Measurements from ENCODE around the gene ANO2. TPM values are rescaled to one million over a fixed set of nuclear protein-coding genes. Genes with fewer than 3 reads are reported as not detected.

The ANO2 gene
- polyA plus RNA-seq, 1 donor from 2014 or later, result 1.8 TPM

GRCh38 chr12:5577741-5578140, 367.3 kb downstream of the ANO2 start:
- Histone ChIP-seq H3K27ac (ENCODE audit: low read length) (no peak overlapping the region), H3K27me3 (ENCODE audit: insufficient read depth, low read depth, low read length) (no peaks in the 10 kb centered on the region), H3K9me2 (ENCODE audit: insufficient read depth, low read length) (no peaks in the 10 kb centered on the region), H3K9me3 (ENCODE audit: low read length) (no peaks in the 10 kb centered on the region), H3K4me3 (ENCODE audit: low read length) (no peak overlapping the region), H3K9ac (ENCODE audit: low read length) (no peak overlapping the region), H3K79me2 (replicated peaks; ENCODE audit: insufficient read depth, low read length) (no peaks in the 10 kb centered on the region), H2AFZ (ENCODE audit: low read depth, low read length) (no peak overlapping the region), H4K20me1 (ENCODE audit: insufficient read depth) (no peaks in the 10 kb centered on the region), H3F3A (ENCODE audit: insufficient read depth, low read length, poor library complexity, severe bottlenecking) (no peaks in the 10 kb centered on the region), H3K36me3 (ENCODE audit: insufficient read depth, low read length) (no peaks in the 10 kb centered on the region), H3K4me2 (ENCODE audit: low read length) (no peak overlapping the region)
- TF ChIP-seq CTCF (IDR thresholded peaks at IDR 0.05; ENCODE audit: poor library complexity, severe bottlenecking) (no peak), EP300 (conservative IDR thresholded peaks at IDR 0.05; ENCODE audit: poor library complexity, severe bottlenecking) (no peak), RAD21 (conservative IDR thresholded peaks at IDR 0.05) (no peak), EZH2 (IDR thresholded peaks at IDR 0.05; ENCODE audit: borderline replicate concordance, insufficient read depth, low read length, poor library complexity, severe bottlenecking) (no peak), MXI1 (conservative IDR thresholded peaks at IDR 0.05; ENCODE audit: poor library complexity, severe bottlenecking) (no peak), SMC3 (conservative IDR thresholded peaks at IDR 0.05; ENCODE audit: poor library complexity) (no peak), POLR2AphosphoS5 (IDR thresholded peaks at IDR 0.05) (no peak), TAF1 (IDR thresholded peaks at IDR 0.05; ENCODE audit: low read depth) (no peak), REST (IDR thresholded peaks at IDR 0.05; ENCODE audit: borderline replicate concordance) (no peak)

GRCh38 chr12:5577211-5577612, 367.8 kb downstream of the ANO2 start:
- H2AFZ ChIP-seq (ENCODE audit: low read depth, low read length), result no peak overlapping the region
- H3K9ac ChIP-seq (ENCODE audit: low read length), result no peak overlapping the region
- TF ChIP-seq CTCF (IDR thresholded peaks at IDR 0.05; ENCODE audit: poor library complexity, severe bottlenecking), result no peak
- no peak for TF ChIP-seq MXI1 (conservative IDR thresholded peaks at IDR 0.05; ENCODE audit: poor library complexity, severe bottlenecking)
- no peak for TF ChIP-seq POLR2AphosphoS5 (IDR thresholded peaks at IDR 0.05)
- no peak for TF ChIP-seq RAD21 (conservative IDR thresholded peaks at IDR 0.05)
- no peak for TF ChIP-seq TAF1 (IDR thresholded peaks at IDR 0.05; ENCODE audit: low read depth)
- no peak for TF ChIP-seq EZH2 (IDR thresholded peaks at IDR 0.05; ENCODE audit: borderline replicate concordance, insufficient read depth, low read length, poor library complexity, severe bottlenecking)
- no peaks in the 10 kb centered on the region for H3K79me2 ChIP-seq (replicated peaks; ENCODE audit: insufficient read depth, low read length)
- H3K27me3 ChIP-seq (ENCODE audit: insufficient read depth, low read depth, low read length), result no peaks in the 10 kb centered on the region
- no peaks in the 10 kb centered on the region for H3F3A ChIP-seq (ENCODE audit: insufficient read depth, low read length, poor library complexity, severe bottlenecking)
- H4K20me1 ChIP-seq (ENCODE audit: insufficient read depth), result no peaks in the 10 kb centered on the region
- no peaks in the 10 kb centered on the region for H3K9me2 ChIP-seq (ENCODE audit: insufficient read depth, low read length)
- no peak overlapping the region for H3K4me3 ChIP-seq (ENCODE audit: low read length)
- no peaks in the 10 kb centered on the region for H3K9me3 ChIP-seq (ENCODE audit: low read length)
- no peak overlapping the region for H3K4me2 ChIP-seq (ENCODE audit: low read length)
- no peak overlapping the region for H3K27ac ChIP-seq (ENCODE audit: low read length)
- no peaks in the 10 kb centered on the region for H3K36me3 ChIP-seq (ENCODE audit: insufficient read depth, low read length)

Data from neural cell (in vitro differentiated cells).